Measurements from ENCODE around the gene PTBP1.

DNA sequence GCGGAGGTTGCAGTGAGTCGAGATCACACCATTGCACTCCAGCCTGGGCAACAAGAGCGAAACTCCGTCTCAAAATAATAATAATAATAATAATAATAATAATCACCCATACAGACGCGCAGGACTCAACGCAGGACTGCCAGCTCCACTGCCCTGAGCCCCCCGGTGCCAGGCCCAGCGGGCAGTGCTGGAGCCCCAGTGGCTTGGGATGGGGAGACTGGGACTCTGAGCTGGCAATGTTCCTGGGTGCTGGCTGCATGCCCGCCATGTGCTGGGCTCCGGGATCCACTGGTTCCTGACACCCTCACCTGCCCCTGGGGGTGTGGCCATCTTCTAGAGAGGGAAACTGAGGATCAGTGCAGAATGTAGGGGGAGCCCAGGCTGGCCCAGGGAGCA lies 30.1 kb downstream of the PTBP1 start:
- TF ChIP-seq, protein P1, sequence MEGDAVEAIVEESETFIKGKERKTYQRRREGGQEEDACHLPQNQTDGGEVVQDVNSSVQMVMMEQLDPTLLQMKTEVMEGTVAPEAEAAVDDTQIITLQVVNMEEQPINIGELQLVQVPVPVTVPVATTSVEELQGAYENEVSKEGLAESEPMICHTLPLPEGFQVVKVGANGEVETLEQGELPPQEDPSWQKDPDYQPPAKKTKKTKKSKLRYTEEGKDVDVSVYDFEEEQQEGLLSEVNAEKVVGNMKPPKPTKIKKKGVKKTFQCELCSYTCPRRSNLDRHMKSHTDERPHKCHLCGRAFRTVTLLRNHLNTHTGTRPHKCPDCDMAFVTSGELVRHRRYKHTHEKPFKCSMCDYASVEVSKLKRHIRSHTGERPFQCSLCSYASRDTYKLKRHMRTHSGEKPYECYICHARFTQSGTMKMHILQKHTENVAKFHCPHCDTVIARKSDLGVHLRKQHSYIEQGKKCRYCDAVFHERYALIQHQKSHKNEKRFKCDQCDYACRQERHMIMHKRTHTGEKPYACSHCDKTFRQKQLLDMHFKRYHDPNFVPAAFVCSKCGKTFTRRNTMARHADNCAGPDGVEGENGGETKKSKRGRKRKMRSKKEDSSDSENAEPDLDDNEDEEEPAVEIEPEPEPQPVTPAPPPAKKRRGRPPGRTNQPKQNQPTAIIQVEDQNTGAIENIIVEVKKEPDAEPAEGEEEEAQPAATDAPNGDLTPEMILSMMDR (IDR thresholded peaks at IDR 0.05; ENCODE audit: low read length) = no peak
- TF ChIP-seq EZH2 (IDR thresholded peaks at IDR 0.05; ENCODE audit: borderline replicate concordance, low read length) = no peak
